Loucy (cell line): ENCODE results near the gene RPS19BP1.

Experiments used
- H2AFZ ChIP-seq: fragments of 200-600 bp; sonication (generic); 2 replicates; pipeline ENCODE4 v1.6.0; 2016; ENCODE audit warnings: antibody characterized with exemption, mild to moderate bottlenecking, low read length, moderate library complexity
- H3F3A ChIP-seq: fragments of 200-600 bp; 2 replicates; pipeline ENCODE4 v1.6.0; 2016; ENCODE audit warnings: antibody characterized with exemption, low read depth, mild to moderate bottlenecking
- H3K27me3 ChIP-seq: fragments of 200-600 bp; sonication (generic); 2 replicates; pipeline ENCODE4 v1.6.1; 2014; ENCODE audit warnings: low read length, mild to moderate bottlenecking; ENCODE audit not compliant: insufficient read depth, poor library complexity, severe bottlenecking
- H3K36me3 ChIP-seq: fragments of 200-600 bp; sonication (generic); 2 replicates; pipeline ENCODE4 v1.6.1; 2016; ENCODE audit warnings: low read length; ENCODE audit not compliant: insufficient read depth
- H3K4me1 ChIP-seq: fragments of 200-600 bp; sonication (generic); 2 replicates; pipeline ENCODE4 v1.5.1; 2014; ENCODE audit warnings: low read length, mild to moderate bottlenecking; ENCODE audit not compliant: insufficient read depth, poor library complexity, severe bottlenecking
- H3K4me2 ChIP-seq: fragments of 200-600 bp; sonication (generic); 2 replicates; pipeline ENCODE4 v1.6.0; 2014; ENCODE audit warnings: antibody characterized with exemption, low read length, low read depth, mild to moderate bottlenecking; ENCODE audit not compliant: poor library complexity, severe bottlenecking
- H3K4me3 ChIP-seq: fragments of 200-600 bp; sonication (generic); 2 replicates; pipeline ENCODE4 v1.5.1; 2014; ENCODE audit warnings: low read length, mild to moderate bottlenecking, mixed read lengths; ENCODE audit not compliant: poor library complexity, severe bottlenecking
- H3K79me2 ChIP-seq: fragments of 200-600 bp; sonication (generic); 2 replicates; pipeline ENCODE4 v1.6.1; 2014; ENCODE audit warnings: low read length; ENCODE audit not compliant: insufficient read depth
- H3K9ac ChIP-seq: fragments of 200-600 bp; sonication (generic); 2 replicates; pipeline ENCODE4 v1.6.0; 2014; ENCODE audit warnings: mild to moderate bottlenecking, low read depth, low read length, moderate library complexity; ENCODE audit not compliant: poor library complexity, severe bottlenecking
- H3K9me2 ChIP-seq: fragments of 200-600 bp; sonication (generic); replicated peaks from 2 replicates; pipeline ENCODE4 v1.6.1; 2016; ENCODE audit warnings: low read depth, low read length, mixed read lengths
- H3K9me3 ChIP-seq: fragments of 200-600 bp; sonication (generic); 2 replicates; pipeline ENCODE4 v1.6.1; 2014; ENCODE audit warnings: mild to moderate bottlenecking, antibody characterized with exemption, low read length, low read depth; ENCODE audit not compliant: insufficient read depth
- H4K20me1 ChIP-seq: fragments of 200-600 bp; sonication (generic); 2 replicates; pipeline ENCODE4 v1.6.0; 2014; ENCODE audit warnings: antibody characterized with exemption, low read length, mild to moderate bottlenecking; ENCODE audit not compliant: insufficient read depth, poor library complexity, severe bottlenecking
- EZH2phosphoT487 ChIP-seq: fragments of 200-600 bp; IDR thresholded peaks from 2 replicates; pipeline ENCODE4 v1.6.1; 2018; ENCODE audit warnings: antibody characterized with exemption, mild to moderate bottlenecking, moderate library complexity, borderline replicate concordance
- TF ChIP-seq, protein P1 (sequence below): fragments of 200-600 bp; sonication (generic); conservative IDR thresholded peaks from 2 replicates; pipeline ENCODE4 v1.5.1; 2014; ENCODE audit warnings: mild to moderate bottlenecking, antibody characterized with exemption, low read length

The RPS19BP1 gene

DNA sequence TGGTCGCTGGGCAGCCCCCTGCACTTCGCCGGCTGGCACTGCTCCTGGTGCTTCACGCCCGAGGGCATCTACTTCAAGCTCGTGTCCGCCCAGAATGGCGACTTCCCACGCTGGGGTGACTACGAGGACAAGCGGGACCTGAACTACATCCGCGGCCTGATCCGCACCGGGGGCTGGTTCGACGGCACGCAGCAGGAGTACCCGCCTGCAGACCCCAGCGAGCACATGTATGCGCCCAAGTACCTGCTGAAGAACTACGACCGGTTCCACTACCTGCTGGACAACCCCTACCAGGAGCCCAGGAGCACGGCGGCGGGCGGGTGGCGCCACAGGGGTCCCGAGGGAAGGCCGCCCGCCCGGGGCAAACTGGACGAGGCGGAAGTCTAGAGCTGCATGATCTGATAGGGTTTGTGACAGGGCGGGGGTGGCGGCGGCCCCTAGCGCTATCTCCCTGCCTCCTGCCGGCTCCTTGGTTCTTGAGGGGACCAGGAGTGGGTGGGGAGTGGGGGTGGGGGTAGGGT, 43.9 kb downstream of the RPS19BP1 start:
- TF ChIP-seq, protein P1, sequence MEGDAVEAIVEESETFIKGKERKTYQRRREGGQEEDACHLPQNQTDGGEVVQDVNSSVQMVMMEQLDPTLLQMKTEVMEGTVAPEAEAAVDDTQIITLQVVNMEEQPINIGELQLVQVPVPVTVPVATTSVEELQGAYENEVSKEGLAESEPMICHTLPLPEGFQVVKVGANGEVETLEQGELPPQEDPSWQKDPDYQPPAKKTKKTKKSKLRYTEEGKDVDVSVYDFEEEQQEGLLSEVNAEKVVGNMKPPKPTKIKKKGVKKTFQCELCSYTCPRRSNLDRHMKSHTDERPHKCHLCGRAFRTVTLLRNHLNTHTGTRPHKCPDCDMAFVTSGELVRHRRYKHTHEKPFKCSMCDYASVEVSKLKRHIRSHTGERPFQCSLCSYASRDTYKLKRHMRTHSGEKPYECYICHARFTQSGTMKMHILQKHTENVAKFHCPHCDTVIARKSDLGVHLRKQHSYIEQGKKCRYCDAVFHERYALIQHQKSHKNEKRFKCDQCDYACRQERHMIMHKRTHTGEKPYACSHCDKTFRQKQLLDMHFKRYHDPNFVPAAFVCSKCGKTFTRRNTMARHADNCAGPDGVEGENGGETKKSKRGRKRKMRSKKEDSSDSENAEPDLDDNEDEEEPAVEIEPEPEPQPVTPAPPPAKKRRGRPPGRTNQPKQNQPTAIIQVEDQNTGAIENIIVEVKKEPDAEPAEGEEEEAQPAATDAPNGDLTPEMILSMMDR: no peak
- no peak for TF ChIP-seq EZH2phosphoT487
- H3K9me2 ChIP-seq: no peaks in the 10 kb centered on the region
- H3K36me3 ChIP-seq: peaks cover 7% of the 10 kb centered on the region; the same call in 1 of the 2 replicates
- no peaks in the 10 kb centered on the region for H3K79me2 ChIP-seq
- H4K20me1 ChIP-seq: no peaks in the 10 kb centered on the region
- no peaks in the 10 kb centered on the region for H3K27me3 ChIP-seq
- H3K4me3 ChIP-seq: no peak overlapping the region
- no peaks in the 10 kb centered on the region for H3K4me1 ChIP-seq
- H2AFZ ChIP-seq: no peak overlapping the region
- no peaks in the 10 kb centered on the region for H3K9me3 ChIP-seq
- H3K4me2 ChIP-seq: no peak overlapping the region
- H3K9ac ChIP-seq: no peak overlapping the region
- H3F3A ChIP-seq: no peaks in the 10 kb centered on the region

DNA sequence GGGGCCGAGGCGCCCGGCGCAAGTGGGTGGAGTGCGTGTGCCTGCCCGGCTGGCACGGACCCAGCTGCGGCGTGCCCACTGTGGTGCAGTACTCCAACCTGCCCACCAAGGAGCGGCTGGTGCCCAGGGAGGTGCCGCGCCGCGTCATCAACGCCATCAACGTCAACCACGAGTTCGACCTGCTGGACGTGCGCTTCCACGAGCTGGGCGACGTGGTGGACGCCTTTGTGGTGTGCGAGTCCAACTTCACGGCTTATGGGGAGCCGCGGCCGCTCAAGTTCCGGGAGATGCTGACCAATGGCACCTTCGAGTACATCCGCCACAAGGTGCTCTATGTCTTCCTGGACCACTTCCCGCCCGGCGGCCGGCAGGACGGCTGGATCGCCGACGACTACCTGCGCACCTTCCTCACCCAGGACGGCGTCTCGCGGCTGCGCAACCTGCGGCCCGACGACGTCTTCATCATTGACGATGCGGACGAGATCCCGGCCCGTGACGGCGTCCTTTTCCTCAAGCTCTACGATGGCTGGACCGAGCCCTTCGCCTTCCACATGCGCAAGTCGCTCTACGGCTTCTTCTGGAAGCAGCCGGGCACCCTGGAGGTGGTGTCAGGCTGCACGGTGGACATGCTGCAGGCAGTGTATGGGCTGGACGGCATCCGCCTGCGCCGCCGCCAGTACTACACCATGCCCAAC, 44.6 kb downstream of the RPS19BP1 start:
- Histone ChIP-seq H3K9me3 (no peaks in the 10 kb centered on the region), H3K4me3 (no peak overlapping the region), H3K9ac (no peak overlapping the region), H3K9me2 (no peaks in the 10 kb centered on the region), H4K20me1 (no peaks in the 10 kb centered on the region), H3K27me3 (no peaks in the 10 kb centered on the region), H2AFZ (no peak overlapping the region), H3K36me3 (peaks cover 7% of the 10 kb centered on the region; the same call in 1 of the 2 replicates), H3F3A (no peaks in the 10 kb centered on the region), H3K79me2 (no peaks in the 10 kb centered on the region), H3K4me1 (no peaks in the 10 kb centered on the region), H3K4me2 (no peak overlapping the region)
- no peak for TF ChIP-seq EZH2phosphoT487
- TF ChIP-seq, protein P1: no peak

DNA sequence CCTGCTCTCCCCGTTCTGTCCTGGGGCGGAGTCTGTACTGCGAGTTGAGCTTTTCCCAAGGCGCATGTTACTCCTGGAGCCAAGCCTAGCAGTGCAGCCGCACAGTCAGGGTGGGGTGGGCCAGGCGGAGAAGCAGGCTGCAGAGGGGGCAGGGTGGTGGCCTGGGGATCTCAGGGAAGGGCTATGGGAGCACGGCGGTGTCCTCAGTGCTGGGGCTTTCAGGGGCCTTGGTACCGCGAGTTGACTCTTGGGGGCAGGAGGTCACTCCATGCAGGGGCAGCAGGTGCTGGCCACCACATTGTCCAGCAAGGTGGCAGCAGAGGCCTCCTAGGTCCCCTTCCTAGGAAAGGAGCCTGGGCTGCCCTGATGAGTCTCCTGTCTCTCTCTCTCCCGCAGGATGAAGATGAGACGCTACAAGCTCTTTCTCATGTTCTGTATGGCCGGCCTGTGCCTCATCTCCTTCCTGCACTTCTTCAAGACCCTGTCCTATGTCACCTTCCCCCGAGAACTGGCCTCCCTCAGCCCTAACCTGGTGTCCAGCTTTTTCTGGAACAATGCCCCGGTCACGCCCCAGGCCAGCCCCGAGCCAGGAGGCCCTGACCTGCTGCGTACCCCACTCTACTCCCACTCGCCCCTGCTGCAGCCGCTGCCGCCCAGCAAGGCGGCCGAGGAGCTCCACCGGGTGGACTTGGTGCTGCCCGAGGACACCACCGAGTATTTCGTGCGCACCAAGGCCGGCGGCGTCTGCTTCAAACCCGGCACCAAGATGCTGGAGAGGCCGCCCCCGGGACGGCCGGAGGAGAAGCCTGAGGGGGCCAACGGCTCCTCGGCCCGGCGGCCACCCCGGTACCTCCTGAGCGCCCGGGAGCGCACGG, 45.4 kb downstream of the RPS19BP1 start:
- Histone ChIP-seq H3K4me2 (no peak overlapping the region), H2AFZ (no peak overlapping the region), H3K4me1 (no peaks in the 10 kb centered on the region), H3K4me3 (no peak overlapping the region), H3K36me3 (peaks cover 7% of the 10 kb centered on the region; the same call in 1 of the 2 replicates), H3K9ac (no peak overlapping the region), H3K9me3 (no peaks in the 10 kb centered on the region), H3K27me3 (no peaks in the 10 kb centered on the region), H3K79me2 (no peaks in the 10 kb centered on the region), H3F3A (no peaks in the 10 kb centered on the region), H4K20me1 (no peaks in the 10 kb centered on the region), H3K9me2 (no peaks in the 10 kb centered on the region)
- TF ChIP-seq, protein P1: no peak
- no peak for TF ChIP-seq EZH2phosphoT487
